CD4-positive, alpha-beta T cell treated with Interleukin-4 for 4 hours (primary cell): Measurements from ENCODE around the gene RBPMS2.
A peak's percentile ranks its signal among the peaks of the same experiment; 100 is the strongest.
"Not testable (repeated sequence)": the region's sequence is repeated elsewhere in the genome, so short reads cannot be mapped to it uniquely, and the experiment has no call there.

Source experiments
- DNase-seq: peaks from one replicate; pipeline ENCODE4 v3.0.0-alpha.2; 2020

RBPMS2 gene

GRCh38 chr15:64775551-64776401, at the start of gene RBPMS2:
TSS of gene RBPMS2 (minus strand) at chr15:64775589. CDS start at chr15:64775319, 270 bp downstream.
- DNase-seq = no peak

GRCh38 chr15:64824929-64825430, 49.6 kb upstream of the RBPMS2 start:
- no peak for DNase-seq

DNA sequence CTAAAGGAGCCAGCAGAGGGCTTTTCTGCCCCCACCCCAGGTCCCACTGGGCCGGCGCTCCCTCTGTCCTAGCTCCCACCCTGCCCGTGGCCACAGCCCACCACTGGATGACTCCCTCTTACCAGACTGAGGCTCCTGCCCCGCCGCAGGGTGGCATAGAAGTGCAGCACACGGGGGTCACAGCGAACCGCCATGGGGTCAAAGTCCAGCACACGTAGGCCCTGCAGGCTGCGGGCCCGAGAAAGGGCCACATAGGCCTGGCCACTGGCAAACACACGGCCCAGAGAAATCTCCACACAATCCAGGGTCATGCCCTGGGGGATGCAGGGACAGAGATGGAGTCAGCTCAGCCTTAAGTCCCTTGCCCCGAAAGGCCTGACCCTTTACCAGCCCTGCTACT, 41.1 kb upstream of the RBPMS2 start:
- DNase-seq = no peak

- DNase-seq = not testable (repeated sequence)
Measured at GRCh38 chr15:64814965-64815364, 39.6 kb upstream of the RBPMS2 start.

DNA sequence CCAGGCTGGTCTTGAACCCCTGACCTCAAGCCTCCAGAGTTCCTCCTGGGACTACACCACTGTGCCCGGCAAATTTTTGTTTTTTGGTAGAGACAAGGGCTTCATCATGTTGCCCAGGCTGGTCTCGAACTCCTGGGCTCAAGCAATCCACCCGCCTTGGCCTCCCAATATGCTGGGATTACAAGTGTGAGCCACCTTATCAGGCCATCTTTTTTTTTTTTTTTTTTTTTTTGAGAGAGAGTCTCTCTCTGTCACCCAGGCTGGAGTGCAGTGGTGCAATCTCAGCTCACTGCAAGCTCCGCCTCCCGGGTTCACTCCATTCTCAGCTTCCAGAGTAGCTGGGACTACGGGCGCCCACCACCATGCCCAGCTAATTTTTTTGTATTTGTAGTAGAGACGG, 38.9 kb upstream of the RBPMS2 start:
- not testable (repeated sequence) for DNase-seq

DNA sequence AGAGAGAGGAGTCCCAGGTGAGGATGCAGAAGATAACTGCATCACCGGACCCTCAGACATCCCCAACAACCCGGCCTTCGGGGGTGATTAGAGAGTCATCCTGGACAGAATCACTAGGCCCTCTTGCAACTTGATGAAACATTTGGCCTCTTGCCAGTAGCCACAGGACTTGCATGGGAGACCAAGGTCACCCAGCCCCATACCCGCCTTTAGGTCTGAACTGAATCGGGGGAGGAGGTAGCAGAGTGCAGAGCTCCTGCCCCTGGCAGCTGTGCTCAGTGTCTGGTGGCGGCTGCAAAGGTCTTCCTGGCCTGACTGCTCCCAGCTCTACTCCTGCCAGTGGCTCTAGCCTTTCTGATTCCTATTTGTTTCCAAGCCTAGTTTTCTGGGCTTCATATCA, 37.7 kb upstream of the RBPMS2 start:
- DNase-seq = no peak

- no peak for DNase-seq
Measured at GRCh38 chr15:64810497-64811326, 35.3 kb upstream of the RBPMS2 start.

- DNase-seq = peak; percentile 61
Measured at GRCh38 chr15:64809649-64810496, 34.5 kb upstream of the RBPMS2 start.

DNA sequence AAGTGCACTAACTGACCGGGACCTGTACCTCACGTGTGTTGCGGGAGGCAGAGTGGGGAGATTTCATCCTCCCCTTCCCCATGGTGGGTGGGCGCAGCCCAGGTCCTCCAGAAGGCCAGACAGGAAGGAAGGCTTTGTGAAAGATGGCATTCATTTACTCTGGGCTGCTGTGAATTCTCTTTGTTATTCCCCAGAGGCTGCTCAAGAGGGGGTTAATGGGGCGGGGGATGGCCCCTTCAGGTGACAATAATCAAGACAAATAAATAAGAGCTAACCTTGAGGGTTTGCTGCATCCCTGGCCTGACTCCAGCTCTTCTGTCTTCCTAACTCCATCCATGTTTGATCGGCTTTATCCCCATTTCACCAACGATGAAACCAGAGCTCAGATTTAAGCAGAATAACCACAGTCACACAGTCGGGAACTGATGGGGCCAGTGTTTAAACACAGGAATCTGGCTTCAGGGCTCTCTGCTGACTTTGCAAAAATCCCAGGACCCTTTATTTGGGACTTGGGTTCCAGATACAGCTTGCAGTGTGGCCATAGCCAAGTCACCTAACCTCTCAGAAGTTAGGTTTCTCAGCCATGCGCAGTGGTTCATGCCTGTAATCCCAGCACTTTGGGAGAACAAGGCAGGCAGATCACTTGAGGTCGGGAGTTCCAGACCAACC, 33.5 kb upstream of the RBPMS2 start:
- no peak for DNase-seq

DNA sequence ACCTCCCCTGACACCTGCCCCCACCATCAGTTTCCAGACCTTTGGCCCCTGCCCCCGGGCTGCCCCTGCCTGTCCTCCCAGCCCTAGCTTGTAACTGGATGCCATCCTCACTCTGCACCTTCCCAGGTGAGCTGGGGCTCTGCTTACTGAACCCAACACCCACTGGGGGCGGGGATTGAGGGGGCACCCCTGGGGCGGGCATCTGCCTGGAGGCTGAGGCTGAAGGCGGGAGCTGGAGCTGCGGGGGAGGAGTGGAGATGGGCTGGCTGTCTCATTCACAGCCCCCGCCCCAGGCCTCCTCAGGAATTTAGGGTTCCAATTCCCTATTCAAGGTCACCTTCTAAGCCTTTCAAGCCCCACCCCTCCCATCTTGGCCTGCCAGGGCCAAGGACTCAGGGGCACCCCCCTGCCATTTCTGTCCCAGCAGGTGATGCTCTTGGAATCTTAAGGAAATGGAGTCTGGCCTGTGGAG, 32.4 kb upstream of the RBPMS2 start:
- no peak for DNase-seq

GRCh38 chr15:64807051-64807749, 31.8 kb upstream of the RBPMS2 start:
- DNase-seq = no peak

DNA sequence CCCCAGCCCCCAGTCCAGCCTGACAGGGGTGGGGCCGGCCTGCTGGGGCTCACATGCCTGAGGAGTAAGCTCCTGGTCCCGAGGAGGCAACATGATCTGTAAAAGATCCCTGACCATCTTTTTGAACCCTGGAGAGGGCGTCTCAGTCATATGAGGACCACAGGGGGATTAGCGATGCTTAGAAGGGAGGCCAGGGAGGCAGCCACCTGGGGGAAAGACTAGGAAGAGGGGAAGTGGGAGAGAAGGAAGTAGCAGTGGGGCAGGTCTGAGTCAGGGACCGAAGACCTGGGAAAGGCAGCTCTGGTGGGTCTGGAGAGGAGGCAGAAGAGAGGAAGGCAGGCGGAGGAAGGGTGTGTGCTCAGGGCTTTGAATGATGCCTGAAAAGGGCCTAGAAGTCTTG, 31.1 kb upstream of the RBPMS2 start:
- DNase-seq = no peak

GRCh38 chr15:64804619-64805018, 29.2 kb upstream of the RBPMS2 start:
- no peak for DNase-seq

DNA sequence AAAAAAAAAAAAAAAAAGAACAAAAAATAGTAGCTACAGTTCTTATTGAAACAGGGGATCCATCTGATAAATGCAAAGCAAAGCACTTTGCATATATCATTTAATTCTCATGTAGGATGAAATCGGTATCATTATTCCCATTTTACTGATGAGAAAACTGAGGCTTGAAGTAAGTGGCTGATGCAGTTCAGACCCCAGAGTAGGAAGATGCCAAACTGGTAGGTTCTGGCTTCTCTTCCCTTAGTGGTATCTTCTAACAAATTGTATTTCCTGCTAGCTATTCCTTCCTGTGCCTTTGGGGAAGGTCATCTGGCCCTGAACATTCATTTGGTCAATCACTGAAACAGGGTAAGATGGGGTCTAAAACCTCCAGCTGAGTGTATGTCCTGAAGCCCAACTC, 28.1 kb upstream of the RBPMS2 start:
- DNase-seq = no peak

- DNase-seq = no peak
Measured at GRCh38 chr15:64800476-64800875, 25.1 kb upstream of the RBPMS2 start.

- not testable (repeated sequence) for DNase-seq
Measured at GRCh38 chr15:64798905-64799304, 23.5 kb upstream of the RBPMS2 start.

DNA sequence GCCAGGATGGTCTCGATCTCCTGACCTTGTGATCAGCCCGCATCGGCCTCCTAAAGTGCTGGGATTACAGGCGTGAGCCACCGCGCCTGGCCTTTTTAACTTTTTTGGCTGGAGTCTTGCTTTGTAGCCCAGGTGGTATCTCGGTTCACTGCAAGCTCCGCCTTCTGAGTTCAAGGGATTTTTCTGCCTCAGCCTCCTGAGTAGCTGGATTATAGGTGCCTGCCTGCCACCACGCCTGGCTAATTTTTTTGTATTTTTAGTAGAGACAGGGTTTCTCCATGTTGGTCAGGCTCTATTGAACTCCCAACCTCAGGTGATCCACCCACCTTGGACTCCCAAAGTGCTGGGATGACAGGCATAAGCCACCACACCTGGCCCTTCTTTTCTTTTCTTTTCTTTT, 20.5 kb upstream of the RBPMS2 start:
- DNase-seq = not testable (repeated sequence)

GRCh38 chr15:64795299-64795698, 19.9 kb upstream of the RBPMS2 start:
- not testable (repeated sequence) for DNase-seq

DNA sequence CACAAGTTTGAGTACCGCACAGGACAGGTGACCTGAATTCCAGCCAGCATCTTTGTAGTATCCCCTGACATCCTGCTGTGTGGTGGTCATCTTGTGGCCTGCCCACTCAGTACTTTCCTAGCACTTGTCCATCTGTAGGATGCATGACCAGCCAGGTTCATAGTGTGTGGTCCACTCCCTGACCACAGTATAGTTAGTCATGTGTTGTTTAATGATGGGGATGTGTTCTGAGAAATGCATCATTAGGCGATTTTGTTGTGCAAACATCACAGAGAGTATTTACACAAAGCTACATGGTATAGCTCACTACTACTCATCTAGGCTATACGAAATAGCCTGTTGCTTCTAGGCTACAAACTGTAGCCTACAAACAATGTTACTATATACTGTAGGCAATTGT, 16.9 kb upstream of the RBPMS2 start:
- no peak for DNase-seq

- no peak for DNase-seq
Measured at GRCh38 chr15:64791401-64791800, 16.0 kb upstream of the RBPMS2 start.

DNA sequence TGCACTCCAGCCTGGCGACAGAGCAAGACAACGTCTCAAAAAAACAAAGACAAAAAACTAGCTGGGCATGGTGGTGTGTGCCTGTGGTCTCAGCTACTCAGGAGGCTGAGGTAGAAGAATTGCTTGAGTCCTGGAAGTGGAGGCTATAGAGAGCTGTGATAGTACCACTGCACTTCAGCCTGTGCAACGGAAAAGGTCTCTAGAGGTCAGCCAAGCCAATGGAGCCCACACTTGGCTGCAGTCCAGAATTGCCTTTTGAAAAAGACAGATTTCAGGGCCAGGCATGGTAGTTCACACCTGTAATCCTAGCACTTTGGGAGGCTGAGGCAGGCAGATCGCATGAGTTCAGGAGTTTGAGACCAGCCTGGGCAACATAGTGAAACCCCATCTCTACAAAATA, 8.4 kb upstream of the RBPMS2 start:
- no peak for DNase-seq
